Subcutaneous preadipocyte (primary cell): ENCODE measurements around the gene ZNF764. TPM values are rescaled to one million over a fixed set of nuclear protein-coding genes. Genes with fewer than 3 reads are reported as not detected.

Experiments used
- small RNA-seq: library from RNA; depleted of rRNA; stranded (forward); fragments of <200 nt; gene quantifications from one replicate; pipeline ENCODE3, GENCODE V24; 2012
- total RNA-seq: library from RNA; depleted of rRNA; stranded (reverse); fragments of >200 nt; gene quantifications from 2 replicates; pipeline ENCODE4 v1.2.3, GENCODE V29; 2012

The ZNF764 gene
- 4.8 and 7.6 TPM in 2 replicates for total RNA-seq

GRCh38 chr16:30557957-30558788, at the start of gene ZNF764:
ZNF764 (minus strand) TSS chr16:30558374; CDS start chr16:30558182, 192 bp downstream.

GRCh38 chr16:30585400-30586191, 27.4 kb upstream of the ZNF764 start, which contains the start of gene ZNF785:
ZNF785 (minus strand) TSS chr16:30585697; CDS start chr16:30585611, 86 bp downstream.

GRCh38 chr16:30571445-30572322, 13.5 kb upstream of the ZNF764 start, which contains the start of gene ZNF688:
ZNF688 (minus strand) TSS chr16:30571714; CDS start chr16:30571629, 85 bp downstream.

GRCh38 chr16:30534368-30535105, 23.6 kb downstream of the ZNF764 start, which contains the start of gene ZNF747:
ZNF747 (minus strand) TSS chr16:30534858; CDS start chr16:30534679, 179 bp downstream.

GRCh38 chr16:30526137-30526822, 31.9 kb downstream of the ZNF764 start, which contains the start of gene ZNF768:
ZNF768 (minus strand) TSS chr16:30526566; CDS start chr16:30526413, 153 bp downstream.

Small RNA genes within 50 kb of the gene (small RNA-seq; reads per million reads assigned to genes)
- gene AC093249.4, result not detected
- gene MIR4518, result not detected

Other genes starting within 250 kb of the ZNF764 start
- 21.7 and 22.3 TPM in 2 replicates for gene CD2BP2, start 203.1 kb downstream of the ZNF764 start, total RNA-seq
- gene TBC1D10B, start 187.9 kb downstream of the ZNF764 start, total RNA-seq, result 38.6 and 47.3 TPM in 2 replicates
- gene MYL11, start 183.6 kb downstream of the ZNF764 start, total RNA-seq, result not detected in 2 replicates
- 0.20 TPM in 1 of 2 replicates, not detected in the other for gene SEPTIN1, start 175.8 kb downstream of the ZNF764 start, total RNA-seq
- gene ZNF48, start 163.0 kb downstream of the ZNF764 start, total RNA-seq, result 5.5 and 6.5 TPM in 2 replicates
- gene ZNF771, start 150.8 kb downstream of the ZNF764 start, total RNA-seq, result 9.8 and 12.1 TPM in 2 replicates
- 20.6 and 22.1 TPM in 2 replicates for gene DCTPP1, start 128.3 kb downstream of the ZNF764 start, total RNA-seq
- 6.8 and 7.7 TPM in 2 replicates for gene SEPHS2, start 112.5 kb downstream of the ZNF764 start, total RNA-seq
- under 0.01 TPM in 1 of 2 replicates, not detected in the other for gene ITGAL, start 85.6 kb downstream of the ZNF764 start, total RNA-seq
- gene ZNF768, start 31.8 kb downstream of the ZNF764 start, total RNA-seq, result 18.0 and 20.5 TPM in 2 replicates
- gene ZNF747, start 23.5 kb downstream of the ZNF764 start, total RNA-seq, result 8.1 and 8.4 TPM in 2 replicates
- gene ZNF688, start 13.3 kb upstream of the ZNF764 start, total RNA-seq, result 4.9 and 8.5 TPM in 2 replicates
- 9.4 and 11.4 TPM in 2 replicates for gene ZNF785, start 27.3 kb upstream of the ZNF764 start, total RNA-seq
- 5.1 and 5.5 TPM in 2 replicates for gene ZNF689, start 52.0 kb upstream of the ZNF764 start, total RNA-seq
- 5.9 and 7.8 TPM in 2 replicates for gene PRR14, start 92.6 kb upstream of the ZNF764 start, total RNA-seq
- 13.2 and 32.6 TPM in 2 replicates for gene FBRS, start 100.1 kb upstream of the ZNF764 start, total RNA-seq
- 14.0 and 19.4 TPM in 2 replicates for gene SRCAP, start 140.8 kb upstream of the ZNF764 start, total RNA-seq
- gene PHKG2, start 190.1 kb upstream of the ZNF764 start, total RNA-seq, result 18.0 and 20.5 TPM in 2 replicates
- gene CFAP119, start 203.7 kb upstream of the ZNF764 start, total RNA-seq, result 1.5 and 2.5 TPM in 2 replicates
- gene RNF40, start 203.9 kb upstream of the ZNF764 start, total RNA-seq, result 63.6 and 90.5 TPM in 2 replicates
- 13.6 and 14.1 TPM in 2 replicates for gene ZNF629, start 228.8 kb upstream of the ZNF764 start, total RNA-seq